DMS114 treated with DMSO at 0.1 percent for 48 hours (cell line): Measurements from ENCODE around the gene ABLIM1.

ENCODE experiments used
- DNase-seq: peaks from one replicate; lab custom pipeline; 2025; ENCODE audit not compliant: unreplicated experiment; lab: John Stamatoyannopoulos, UW

Gene ABLIM1

GRCh38 chr10:114624422-114624821 is 33.7 kb downstream of the ABLIM1 start:
- no peak for DNase-seq

GRCh38 chr10:114623661-114624294 is 34.3 kb downstream of the ABLIM1 start:
- no peak for DNase-seq

GRCh38 chr10:114623155-114623554 is 34.9 kb downstream of the ABLIM1 start:
- no peak for DNase-seq

- no peak for DNase-seq
Observed at GRCh38 chr10:114618722-114619121, 39.4 kb downstream of the ABLIM1 start.

GRCh38 chr10:114616516-114616915 is 41.6 kb downstream of the ABLIM1 start:
- DNase-seq, result no peak

- DNase-seq, result no peak
Observed at GRCh38 chr10:114616103-114616502, 42.0 kb downstream of the ABLIM1 start.

DNA sequence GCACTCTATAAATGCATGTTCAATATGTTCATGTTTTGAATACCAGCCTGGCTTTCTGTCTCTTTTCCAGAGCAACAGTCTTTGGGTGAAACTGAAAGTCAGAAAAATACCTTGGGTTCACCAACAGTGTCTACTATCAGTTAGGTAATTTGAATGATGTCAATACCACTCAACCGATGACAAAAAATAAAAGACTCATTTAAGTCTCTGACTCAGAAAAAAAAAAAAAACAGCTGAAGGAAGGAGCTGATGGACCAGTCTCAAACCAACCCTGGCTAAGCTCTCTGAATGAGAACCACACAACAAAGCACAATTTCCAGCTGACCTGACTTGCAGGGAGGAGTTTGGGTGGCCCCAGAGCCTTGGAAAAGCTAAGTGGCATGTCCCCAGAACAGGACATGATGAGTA is 42.5 kb downstream of the ABLIM1 start:
- no peak for DNase-seq

GRCh38 chr10:114613237-114613979 is 44.7 kb downstream of the ABLIM1 start:
- no peak for DNase-seq

DNA sequence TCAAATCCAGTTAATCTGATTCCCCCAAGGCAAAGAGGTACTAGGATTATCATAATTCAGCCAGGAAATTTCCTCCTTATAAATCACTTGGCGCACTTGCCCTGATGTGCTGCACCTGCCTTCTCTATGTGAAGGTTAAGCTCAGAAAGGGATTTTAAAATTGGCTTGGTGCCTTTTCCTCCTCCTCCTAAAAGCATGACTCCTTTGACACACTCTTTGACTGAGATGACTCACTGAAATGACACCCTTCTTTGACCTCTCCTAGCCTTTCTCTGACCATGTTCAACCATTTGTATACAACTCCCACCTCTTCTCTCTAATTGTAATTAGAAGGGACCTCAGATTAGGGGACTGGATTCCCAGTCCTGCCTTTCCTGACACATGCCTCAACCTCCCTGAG is 46.5 kb downstream of the ABLIM1 start:
- DNase-seq, result no peak

GRCh38 chr10:114609518-114610426 is 48.3 kb downstream of the ABLIM1 start:
- DNase-seq, result no peak

GRCh38 chr10:114607358-114607998 is 50.6 kb downstream of the ABLIM1 start:
- no peak for DNase-seq

DNA sequence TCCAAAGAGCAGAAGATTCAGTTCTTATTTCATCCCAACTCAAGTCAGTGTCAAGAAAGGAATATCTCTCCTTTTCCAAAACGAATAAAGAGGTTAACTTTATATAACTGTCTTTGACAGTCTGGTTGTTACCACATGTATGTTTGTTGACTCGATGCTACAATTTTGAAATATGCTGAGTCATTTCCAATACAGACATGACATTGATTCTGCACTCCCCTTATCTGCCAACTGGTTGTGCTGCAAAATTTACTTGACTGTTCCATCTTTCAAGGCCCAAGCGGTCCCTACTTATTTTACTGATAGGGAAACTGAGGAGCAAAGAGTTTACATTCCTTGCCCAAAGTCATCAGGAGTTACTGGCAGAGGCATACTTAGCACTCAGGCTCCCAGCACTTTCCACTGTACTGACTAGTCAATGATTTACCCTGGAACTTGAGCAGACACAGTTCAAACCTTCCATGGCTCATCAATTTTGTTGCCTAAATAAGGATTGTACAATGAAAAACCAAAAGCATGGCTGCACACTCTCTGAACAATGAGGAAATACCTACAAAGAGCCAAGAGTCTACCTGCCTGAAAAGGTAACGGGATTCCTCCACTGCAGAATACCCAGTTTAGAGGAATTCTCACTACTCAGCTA is 52.8 kb downstream of the ABLIM1 start:
- DNase-seq, result no peak

DNA sequence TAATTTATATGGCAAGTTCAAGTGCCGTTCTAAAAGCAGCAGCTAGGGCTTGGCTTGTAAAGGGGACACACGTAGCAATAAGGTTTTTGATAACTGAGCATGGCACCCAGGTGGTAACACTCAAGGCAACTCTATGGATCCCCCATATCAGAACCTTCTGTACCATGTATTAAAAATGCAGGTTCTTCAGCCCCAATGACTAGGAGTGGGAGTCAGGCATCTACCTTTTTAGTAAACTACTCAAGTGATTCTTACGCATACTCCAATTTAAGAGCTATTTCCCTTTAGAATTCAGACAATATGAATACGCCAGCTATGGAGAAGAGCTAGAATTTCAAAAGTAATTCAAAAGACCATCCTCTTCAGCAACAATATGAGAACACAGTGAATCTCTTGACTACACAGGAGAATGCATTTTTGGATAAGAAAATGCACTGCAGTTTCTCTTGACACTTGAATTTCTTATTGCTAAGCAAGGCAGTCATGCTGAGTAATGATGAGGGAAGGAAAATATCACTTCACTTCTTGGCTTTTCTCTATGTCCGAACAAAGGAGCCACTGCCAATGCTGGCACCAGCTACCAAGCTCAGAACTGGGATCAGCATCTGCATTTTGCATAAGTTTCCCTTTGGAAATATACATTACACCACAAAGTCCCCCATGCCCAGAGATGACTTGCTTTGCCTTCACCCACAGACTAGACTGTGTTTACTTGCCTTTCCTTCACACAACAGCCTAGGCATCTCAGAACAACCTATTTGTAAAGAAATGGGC is 53.5 kb downstream of the ABLIM1 start:
- no peak for DNase-seq

DNA sequence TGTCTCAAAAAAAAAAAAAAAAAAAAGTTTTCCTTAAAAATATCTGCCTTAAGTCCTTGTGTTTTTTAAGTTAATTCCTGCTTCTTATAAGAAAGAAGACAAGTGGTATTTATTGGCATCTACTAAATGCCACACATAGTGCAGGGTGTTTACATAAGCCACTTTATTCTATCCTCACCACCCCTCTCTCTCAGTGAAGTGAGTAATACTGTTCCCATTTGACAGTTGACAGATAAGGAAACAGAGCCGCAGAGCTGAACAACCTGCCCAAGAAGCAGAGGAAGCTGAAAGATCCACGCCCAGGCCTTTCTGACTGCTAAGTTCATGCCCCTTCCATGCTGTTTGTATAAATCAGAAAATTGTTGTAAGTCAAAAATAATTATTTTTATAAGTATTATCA is 54.1 kb downstream of the ABLIM1 start:
- DNase-seq, result no peak

DNA sequence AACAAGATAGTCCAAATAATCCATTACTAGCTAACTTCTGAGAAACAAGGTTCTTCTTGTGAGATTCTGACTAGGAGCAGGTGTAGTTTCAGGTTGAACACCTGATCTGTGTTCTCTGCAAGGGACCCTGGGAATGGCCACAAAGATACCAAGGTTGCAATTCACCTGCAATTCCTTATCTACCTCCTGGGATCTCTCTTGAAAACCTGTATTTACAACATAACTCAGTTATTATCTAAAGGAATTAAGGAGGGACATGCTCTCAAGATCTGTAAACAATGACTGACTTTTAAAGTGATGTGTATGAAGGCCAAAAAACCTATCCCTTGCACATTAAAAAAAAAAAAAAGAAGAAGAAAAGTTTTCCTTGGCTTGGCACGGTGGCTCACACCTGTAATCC is 54.8 kb downstream of the ABLIM1 start:
- DNase-seq, result no peak

DNA sequence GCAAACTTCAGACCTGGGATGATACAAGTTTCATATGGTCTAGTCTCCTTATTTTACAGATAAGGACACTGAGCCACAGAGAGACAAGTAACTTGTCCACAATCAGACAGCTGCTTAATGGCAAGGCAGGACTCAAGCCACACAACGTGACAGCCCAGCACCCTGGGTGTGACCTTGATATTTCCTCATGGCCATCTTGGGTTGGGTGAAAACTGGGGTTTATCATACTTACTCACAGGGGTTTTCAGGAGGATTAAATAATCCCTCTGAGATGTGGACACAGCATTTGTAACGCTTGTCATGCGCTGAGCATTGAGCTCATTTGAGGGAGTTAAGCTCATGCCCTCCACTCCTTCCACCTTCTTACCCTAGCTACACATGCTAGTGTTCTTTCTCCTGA is 58.0 kb downstream of the ABLIM1 start:
- no peak for DNase-seq

DNA sequence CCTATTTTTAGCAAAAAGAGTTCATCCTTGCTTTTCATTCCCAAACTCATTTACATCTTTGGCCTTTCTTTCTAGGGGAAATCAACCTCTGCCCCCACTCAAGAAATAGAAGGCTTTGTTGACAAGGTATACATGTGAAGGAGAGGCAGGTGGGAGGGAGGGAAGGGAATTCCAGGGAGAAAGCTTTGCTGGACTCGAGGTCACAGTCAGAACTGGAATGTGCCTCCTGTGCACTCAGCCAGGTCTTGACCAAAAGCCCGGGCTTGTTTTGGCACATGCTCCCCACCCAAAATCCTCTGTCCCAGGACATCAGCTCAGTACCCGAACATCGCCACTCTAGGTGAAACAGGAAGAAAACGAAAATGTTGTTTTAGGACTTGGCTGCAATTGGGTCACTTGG is 61.3 kb downstream of the ABLIM1 start:
- no peak for DNase-seq

- DNase-seq, result no peak
Observed at GRCh38 chr10:114593816-114594468, 64.1 kb downstream of the ABLIM1 start.

GRCh38 chr10:114593240-114593792 is 64.8 kb downstream of the ABLIM1 start:
- no peak for DNase-seq
